T-helper 2 cell treated with Interferon-gamma antibody and Interleukin-4, amounts not matched to agents 5 μg/mL and 100 μg/mL, for 36 hours (primary cell): ENCODE measurements around the gene BMAL2.
A peak's percentile ranks its signal among the peaks of the same experiment; 100 is the strongest.

ENCODE experiments used
- DNase-seq: peaks from one replicate; pipeline ENCODE4 v3.0.0; 2021; ENCODE audit warnings: low spot score
- H3K27ac Mint-ChIP-seq: one replicate; pipeline ENCODE4 v1.8.0; 2021; ENCODE audit warnings: mild to moderate bottlenecking, mixed read lengths
- H3K27me3 Mint-ChIP-seq: one replicate; pipeline ENCODE4 v1.8.0; 2021; ENCODE audit warnings: low read depth, mixed read lengths
- H3K36me3 Mint-ChIP-seq: one replicate; pipeline ENCODE4 v1.8.0; 2021; ENCODE audit warnings: low read depth, mixed read lengths
- H3K4me1 Mint-ChIP-seq: one replicate; pipeline ENCODE4 v1.8.0; 2021; ENCODE audit warnings: low read depth, mixed read lengths
- H3K4me3 Mint-ChIP-seq: one replicate; pipeline ENCODE4 v1.8.0; 2022; ENCODE audit warnings: mild to moderate bottlenecking, moderate library complexity, mixed read lengths
- H3K9me3 Mint-ChIP-seq: one replicate; pipeline ENCODE4 v1.8.0; 2021; ENCODE audit warnings: mixed read lengths

The BMAL2 gene, protein sequence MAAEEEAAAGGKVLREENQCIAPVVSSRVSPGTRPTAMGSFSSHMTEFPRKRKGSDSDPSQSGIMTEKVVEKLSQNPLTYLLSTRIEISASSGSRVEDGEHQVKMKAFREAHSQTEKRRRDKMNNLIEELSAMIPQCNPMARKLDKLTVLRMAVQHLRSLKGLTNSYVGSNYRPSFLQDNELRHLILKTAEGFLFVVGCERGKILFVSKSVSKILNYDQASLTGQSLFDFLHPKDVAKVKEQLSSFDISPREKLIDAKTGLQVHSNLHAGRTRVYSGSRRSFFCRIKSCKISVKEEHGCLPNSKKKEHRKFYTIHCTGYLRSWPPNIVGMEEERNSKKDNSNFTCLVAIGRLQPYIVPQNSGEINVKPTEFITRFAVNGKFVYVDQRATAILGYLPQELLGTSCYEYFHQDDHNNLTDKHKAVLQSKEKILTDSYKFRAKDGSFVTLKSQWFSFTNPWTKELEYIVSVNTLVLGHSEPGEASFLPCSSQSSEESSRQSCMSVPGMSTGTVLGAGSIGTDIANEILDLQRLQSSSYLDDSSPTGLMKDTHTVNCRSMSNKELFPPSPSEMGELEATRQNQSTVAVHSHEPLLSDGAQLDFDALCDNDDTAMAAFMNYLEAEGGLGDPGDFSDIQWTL

DNA sequence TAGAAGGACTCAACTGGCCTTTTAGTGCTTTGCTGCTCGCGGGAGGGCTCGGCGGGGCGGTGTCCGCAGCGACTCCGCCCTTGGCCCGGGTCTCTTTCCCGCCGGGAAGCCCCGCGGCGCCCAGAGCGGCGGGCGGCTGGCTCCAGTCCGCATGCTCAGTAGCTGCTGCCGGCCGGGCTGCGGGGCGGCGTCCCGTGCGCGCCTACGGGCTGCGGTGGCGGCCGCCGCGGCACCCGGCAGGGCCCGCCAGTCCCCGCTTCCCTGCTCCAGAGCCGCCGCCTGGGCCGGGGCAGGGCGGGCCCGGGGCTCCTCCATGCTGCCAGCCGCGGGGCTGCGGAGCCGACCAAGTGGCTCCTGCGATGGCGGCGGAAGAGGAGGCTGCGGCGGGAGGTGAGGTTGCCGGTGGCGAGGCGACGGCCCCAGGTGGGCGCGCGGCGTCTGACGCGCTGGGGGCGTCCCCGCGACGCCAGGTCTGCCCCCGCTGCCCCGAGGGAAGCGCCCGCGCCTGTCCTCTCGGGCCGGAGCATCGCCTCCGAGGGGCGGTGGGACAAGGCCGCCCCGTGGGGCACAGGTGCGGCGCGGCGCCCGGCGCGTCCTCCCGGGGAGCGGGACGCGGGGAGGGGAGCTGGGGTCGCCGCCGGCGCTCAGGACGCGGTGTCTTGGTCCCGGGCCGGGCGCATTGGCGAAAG lies at the start of gene BMAL2:
Gene BMAL2, plus strand, starts transcription at position 123 of the 689 bp plus-strand sequence. Its CDS starts 237 bp downstream, at position 360.
- H3K27me3 Mint-ChIP-seq: no peaks in the 10 kb centered on the region
- DNase-seq: peak; percentile 57
- H3K9me3 Mint-ChIP-seq: no peaks in the 10 kb centered on the region
- peaks cover 41% of the 10 kb centered on the region for H3K4me1 Mint-ChIP-seq
- H3K27ac Mint-ChIP-seq: peak within 1 kb of the TSS; percentile 90
- H3K4me3 Mint-ChIP-seq: peak within 1 kb of the TSS; percentile 97
- peaks cover 2% of the 10 kb centered on the region for H3K36me3 Mint-ChIP-seq

DNA sequence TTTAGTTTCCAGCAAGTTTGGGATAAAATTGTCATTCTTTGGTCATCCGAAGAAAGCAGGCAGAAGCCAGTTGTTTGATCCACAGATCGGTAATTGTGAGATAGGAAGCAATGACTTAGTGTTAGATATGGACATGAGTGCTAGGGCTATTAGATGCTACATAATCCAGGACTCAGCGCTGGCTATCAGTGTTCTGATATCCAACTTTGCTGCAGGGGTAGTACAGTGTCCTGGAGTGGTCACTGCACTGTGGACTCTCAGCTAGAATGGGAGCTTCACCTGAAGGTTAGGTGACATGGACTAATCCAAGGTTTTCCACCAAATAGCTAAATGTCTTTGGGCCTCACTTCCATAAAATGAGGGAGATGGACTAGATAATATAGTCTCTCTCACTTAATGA lies 48.6 kb upstream of the BMAL2 start:
- H3K9me3 Mint-ChIP-seq: no peaks in the 10 kb centered on the region
- no peaks in the 10 kb centered on the region for H3K27me3 Mint-ChIP-seq
- no peak overlapping the region for H3K4me3 Mint-ChIP-seq
- H3K36me3 Mint-ChIP-seq: no peaks in the 10 kb centered on the region
- peaks cover under 1% of the 10 kb centered on the region for H3K4me1 Mint-ChIP-seq
- no peak for DNase-seq
- H3K27ac Mint-ChIP-seq: no peak overlapping the region

DNA sequence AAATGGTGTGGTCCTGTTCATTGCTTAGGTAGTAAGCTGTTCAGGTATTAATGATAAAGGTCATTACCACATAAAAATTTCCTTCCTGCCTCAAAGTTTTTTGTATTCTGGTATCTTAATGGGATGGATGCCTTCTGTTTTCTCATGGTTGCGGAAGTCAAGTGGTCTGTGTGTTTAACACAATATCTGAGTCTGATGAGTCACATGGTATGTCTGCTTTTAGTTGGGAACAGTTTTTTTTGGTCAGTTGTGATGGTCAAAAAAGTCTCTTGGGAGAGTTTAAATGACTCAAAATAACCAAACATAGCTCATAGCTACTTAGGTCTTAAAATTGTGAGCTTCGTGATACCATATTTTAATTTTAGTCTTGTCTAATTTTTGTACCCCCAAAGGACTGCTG lies 47.9 kb upstream of the BMAL2 start:
- Mint-ChIP-seq H3K36me3 (no peaks in the 10 kb centered on the region), H3K9me3 (no peaks in the 10 kb centered on the region), H3K4me1 (no peaks in the 10 kb centered on the region), H3K27me3 (no peaks in the 10 kb centered on the region), H3K27ac (no peak overlapping the region), H3K4me3 (no peak overlapping the region)
- DNase-seq: no peak

DNA sequence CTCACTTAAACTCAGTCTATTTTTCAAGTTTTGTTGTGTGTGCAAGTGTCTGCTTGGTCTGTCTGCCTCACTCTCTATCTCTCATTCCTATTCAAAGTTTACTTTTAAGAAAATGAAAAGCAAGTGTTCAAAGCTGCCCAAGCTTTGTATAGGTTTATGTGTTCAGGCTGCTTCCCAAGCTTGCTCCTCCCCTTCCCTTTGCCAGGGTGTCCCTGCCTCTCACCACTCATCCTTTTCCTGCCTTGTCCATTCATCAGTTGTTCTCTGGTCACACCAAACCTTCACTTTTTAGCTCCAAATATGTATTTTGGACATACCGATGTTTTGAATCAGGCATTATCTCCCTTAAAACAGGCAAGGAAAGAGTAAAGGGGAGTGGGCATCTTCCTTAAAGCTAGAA lies 47.2 kb upstream of the BMAL2 start:
- no peak for DNase-seq
- Mint-ChIP-seq H3K4me1 (no peaks in the 10 kb centered on the region), H3K27ac (no peak overlapping the region), H3K4me3 (no peak overlapping the region), H3K9me3 (no peaks in the 10 kb centered on the region), H3K36me3 (no peaks in the 10 kb centered on the region), H3K27me3 (no peaks in the 10 kb centered on the region)

DNA sequence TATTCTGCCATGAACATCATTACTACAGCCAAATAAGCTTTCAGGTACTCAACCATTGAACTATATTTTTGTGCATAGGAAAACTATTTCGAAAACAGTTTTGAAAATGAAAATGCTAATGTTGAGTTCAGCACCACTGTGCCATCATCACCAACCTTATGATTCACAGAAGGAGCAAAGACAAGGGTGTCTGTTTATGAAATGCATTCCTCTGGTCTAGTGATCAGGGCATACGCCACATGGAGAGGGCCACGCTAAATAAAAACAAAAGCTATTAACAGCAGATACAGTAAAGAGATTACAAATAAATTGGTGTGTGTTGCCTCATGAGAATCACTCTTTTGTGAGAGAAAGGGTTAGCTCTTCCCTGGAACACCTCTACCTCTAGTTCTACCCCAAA lies 43.2 kb upstream of the BMAL2 start:
- H3K27ac Mint-ChIP-seq: no peak overlapping the region
- no peaks in the 10 kb centered on the region for H3K9me3 Mint-ChIP-seq
- no peaks in the 10 kb centered on the region for H3K27me3 Mint-ChIP-seq
- H3K4me1 Mint-ChIP-seq: peaks cover 2% of the 10 kb centered on the region
- no peak overlapping the region for H3K4me3 Mint-ChIP-seq
- H3K36me3 Mint-ChIP-seq: no peaks in the 10 kb centered on the region
- no peak for DNase-seq

DNA sequence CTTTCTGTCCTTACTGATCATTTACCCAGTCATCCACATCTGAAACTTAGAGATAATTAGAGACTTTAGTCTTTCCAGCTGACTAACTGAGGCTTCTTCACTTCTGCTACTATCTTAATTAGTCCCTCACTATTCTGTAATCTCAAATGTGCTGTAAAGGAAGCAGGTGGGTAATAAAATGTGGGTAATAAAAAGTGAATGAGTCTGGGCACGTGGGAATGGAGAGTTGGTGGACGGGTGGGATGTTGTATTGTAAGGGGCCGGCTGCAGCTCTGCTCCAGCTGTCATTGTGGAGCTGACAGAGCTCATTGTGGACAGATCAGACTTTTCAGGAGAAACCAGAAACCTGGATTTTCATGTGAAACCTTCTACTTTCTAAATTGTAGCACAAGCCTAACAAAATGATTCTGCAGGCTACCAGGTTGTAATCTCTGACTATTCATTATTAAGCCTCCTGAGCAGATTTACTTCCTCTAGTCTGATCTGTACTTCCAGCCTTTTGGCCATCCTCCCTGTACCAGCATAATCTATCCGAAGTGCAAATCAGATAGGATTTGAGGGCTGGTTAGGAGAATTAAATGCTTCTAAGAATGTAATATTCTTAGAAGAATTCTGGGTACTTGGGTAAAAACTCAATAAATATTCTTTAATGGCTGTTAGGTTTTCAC lies 42.0 kb upstream of the BMAL2 start:
- Mint-ChIP-seq H3K27ac (no peak overlapping the region), H3K9me3 (no peaks in the 10 kb centered on the region), H3K4me3 (no peak overlapping the region), H3K4me1 (peaks cover 2% of the 10 kb centered on the region), H3K36me3 (peaks cover 2% of the 10 kb centered on the region), H3K27me3 (no peaks in the 10 kb centered on the region)
- DNase-seq: no peak

DNA sequence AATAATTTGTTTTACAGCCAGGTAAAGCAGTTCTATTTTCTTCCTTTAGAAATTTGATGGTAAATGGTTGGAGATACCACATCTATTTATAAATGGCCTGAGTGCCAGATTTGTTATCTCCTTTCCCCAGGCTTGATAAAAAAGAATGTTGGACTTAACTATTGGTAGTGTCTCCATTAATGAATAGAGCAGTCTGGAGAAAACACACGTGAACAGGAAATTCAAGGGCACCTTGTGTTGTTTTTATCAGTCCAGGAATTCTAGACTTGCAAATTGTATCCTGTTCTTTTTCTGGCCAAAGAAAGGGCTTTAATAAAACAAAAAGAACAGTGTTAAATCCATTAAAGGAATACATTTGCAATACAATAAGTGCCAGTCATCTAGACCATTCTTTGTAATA lies 40.8 kb upstream of the BMAL2 start:
- Mint-ChIP-seq H3K27ac (no peak overlapping the region), H3K4me1 (peaks cover 2% of the 10 kb centered on the region), H3K9me3 (no peaks in the 10 kb centered on the region), H3K27me3 (no peaks in the 10 kb centered on the region), H3K36me3 (peaks cover 2% of the 10 kb centered on the region), H3K4me3 (no peak overlapping the region)
- no peak for DNase-seq

DNA sequence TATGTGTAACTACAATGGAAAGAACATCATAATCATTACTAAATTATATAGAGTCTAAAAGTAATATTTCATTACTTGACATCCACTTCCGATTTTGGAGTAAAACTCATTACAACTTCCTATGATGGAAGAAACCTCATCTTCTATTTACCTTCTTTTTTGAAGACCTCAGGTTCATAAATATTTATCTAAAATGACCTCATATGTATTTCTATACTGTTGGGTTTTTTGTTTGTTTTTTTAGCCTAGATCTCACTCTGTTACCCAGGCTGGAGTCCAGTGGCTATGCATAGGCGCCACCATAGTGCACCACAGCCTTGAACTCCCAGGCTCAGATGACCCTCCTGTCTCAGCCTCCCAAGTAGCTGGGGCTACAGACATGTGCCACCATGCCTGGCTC lies 39.9 kb upstream of the BMAL2 start:
- H3K36me3 Mint-ChIP-seq: peaks cover 2% of the 10 kb centered on the region
- no peaks in the 10 kb centered on the region for H3K27me3 Mint-ChIP-seq
- H3K4me1 Mint-ChIP-seq: peaks cover 2% of the 10 kb centered on the region
- H3K4me3 Mint-ChIP-seq: no peak overlapping the region
- H3K9me3 Mint-ChIP-seq: no peaks in the 10 kb centered on the region
- no peak overlapping the region for H3K27ac Mint-ChIP-seq
- DNase-seq: no peak

DNA sequence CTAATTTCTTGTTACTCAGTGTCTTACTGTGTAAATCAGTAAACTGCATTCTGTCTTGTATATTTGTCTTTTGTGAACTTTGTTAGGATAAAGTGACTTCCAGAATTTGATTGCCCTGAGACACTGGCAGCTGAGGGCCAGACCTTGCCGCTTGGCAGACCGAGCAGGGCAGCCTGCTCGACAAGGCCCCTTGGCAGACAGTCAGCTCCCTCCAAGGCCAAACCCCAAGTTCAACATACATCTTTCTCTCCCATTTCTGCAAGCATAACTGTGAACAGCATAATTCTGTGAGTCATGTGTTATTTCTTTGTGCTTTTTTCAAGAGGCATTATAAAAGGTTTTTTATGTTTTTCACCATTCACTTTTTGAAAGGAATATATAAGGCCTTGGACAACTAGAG lies 39.2 kb upstream of the BMAL2 start:
- Mint-ChIP-seq H3K27ac (no peak overlapping the region), H3K9me3 (no peaks in the 10 kb centered on the region), H3K27me3 (no peaks in the 10 kb centered on the region), H3K4me3 (no peak overlapping the region), H3K4me1 (peaks cover 2% of the 10 kb centered on the region), H3K36me3 (peaks cover 4% of the 10 kb centered on the region)
- DNase-seq: no peak

DNA sequence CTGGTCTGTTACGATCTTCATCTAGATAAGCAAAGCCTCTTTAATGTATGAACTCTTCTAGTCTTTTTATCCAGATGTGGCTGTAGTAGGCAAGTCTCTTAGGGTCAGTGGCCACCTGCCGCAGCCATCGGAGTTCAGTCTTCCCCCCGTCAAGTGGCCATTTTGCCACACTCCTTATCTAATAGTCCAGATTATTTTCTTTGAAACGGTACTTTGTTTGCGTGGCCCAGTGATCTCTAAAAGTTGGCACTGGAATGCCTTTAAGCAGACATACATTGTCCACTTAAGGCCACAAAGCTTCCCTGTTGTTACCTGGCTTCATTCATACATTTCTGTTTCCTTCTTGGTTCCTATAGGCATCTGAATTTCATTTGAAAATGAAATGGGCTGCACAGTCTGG lies 36.0 kb upstream of the BMAL2 start:
- H3K27ac Mint-ChIP-seq: no peak overlapping the region
- no peak for DNase-seq
- H3K4me3 Mint-ChIP-seq: no peak overlapping the region
- H3K9me3 Mint-ChIP-seq: no peaks in the 10 kb centered on the region
- peaks cover 14% of the 10 kb centered on the region for H3K36me3 Mint-ChIP-seq
- H3K4me1 Mint-ChIP-seq: no peaks in the 10 kb centered on the region
- no peaks in the 10 kb centered on the region for H3K27me3 Mint-ChIP-seq

DNA sequence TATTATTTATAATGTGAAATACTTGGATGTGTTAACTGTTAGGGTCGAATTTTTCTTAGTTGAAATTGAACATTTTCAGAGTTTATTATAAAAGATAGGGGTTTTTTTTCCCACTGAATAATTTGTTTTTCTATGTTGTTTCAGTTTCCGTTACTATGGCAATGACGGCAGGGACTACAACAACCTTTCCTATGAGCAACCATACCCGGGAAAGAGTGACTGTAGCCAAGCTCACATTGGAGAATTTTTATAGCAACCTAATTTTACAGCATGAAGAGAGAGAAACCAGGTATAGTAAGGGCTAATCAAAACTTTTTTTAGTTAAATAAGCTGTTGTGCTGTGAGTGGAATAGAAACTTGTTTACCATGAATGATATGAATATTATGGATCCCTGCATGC lies 35.1 kb upstream of the BMAL2 start:
- Mint-ChIP-seq H3K4me1 (no peaks in the 10 kb centered on the region), H3K27ac (no peak overlapping the region), H3K4me3 (no peak overlapping the region), H3K36me3 (peaks cover 14% of the 10 kb centered on the region), H3K27me3 (no peaks in the 10 kb centered on the region), H3K9me3 (no peaks in the 10 kb centered on the region)
- DNase-seq: no peak

DNA sequence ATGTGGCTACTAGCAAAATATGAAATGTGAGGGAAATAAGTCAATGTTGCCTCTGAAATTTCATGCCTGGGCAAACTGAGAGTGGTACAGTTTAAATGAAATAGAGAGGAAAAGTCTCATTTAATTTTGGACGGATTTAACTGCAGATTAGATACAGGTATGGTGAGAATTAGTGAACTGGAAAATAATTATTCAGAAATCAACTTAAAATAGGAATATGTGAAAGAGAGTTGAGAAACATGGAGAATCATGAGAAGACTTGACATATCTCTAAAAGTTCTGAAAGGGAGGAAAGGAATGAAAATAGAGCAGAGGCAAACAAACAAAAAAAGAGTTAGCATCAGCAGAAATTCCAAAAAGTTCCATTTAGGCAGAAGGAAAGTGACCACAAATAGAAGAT lies 33.5 kb upstream of the BMAL2 start:
- H3K27me3 Mint-ChIP-seq: no peaks in the 10 kb centered on the region
- no peaks in the 10 kb centered on the region for H3K9me3 Mint-ChIP-seq
- H3K36me3 Mint-ChIP-seq: peaks cover 16% of the 10 kb centered on the region
- DNase-seq: no peak
- H3K4me1 Mint-ChIP-seq: no peaks in the 10 kb centered on the region
- no peak overlapping the region for H3K4me3 Mint-ChIP-seq
- H3K27ac Mint-ChIP-seq: no peak overlapping the region

DNA sequence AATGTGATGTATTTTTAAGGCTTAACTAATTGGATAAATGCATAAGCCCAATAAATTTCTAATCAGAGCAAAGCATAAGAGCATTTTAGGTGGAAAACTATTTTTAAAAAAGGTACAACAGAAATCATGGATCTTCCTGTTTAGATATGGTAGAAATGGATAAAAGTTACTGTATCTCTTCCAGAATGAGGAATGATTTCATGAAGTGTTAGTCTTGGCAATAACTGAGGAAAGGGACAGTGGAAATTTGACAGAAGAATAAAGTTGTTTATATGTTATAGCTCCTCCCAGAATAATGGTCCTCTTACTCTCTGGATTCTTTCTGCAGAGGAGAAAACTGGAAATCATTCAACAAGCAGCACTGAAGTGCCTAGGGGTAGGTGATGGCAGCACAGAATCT lies 32.4 kb upstream of the BMAL2 start:
- no peak overlapping the region for H3K4me3 Mint-ChIP-seq
- H3K27ac Mint-ChIP-seq: no peak overlapping the region
- no peaks in the 10 kb centered on the region for H3K9me3 Mint-ChIP-seq

More for the DNA sequence above, 32.4 kb upstream of the BMAL2 start:
- no peaks in the 10 kb centered on the region for H3K4me1 Mint-ChIP-seq
- H3K27me3 Mint-ChIP-seq: no peaks in the 10 kb centered on the region
- no peak for DNase-seq
- H3K36me3 Mint-ChIP-seq: peaks cover 15% of the 10 kb centered on the region
